NCI-H510A treated with DMSO at 0.1 percent for 48 hours (cell line): ENCODE results near the gene ARHGAP40.

Experiments used
- DNase-seq: peaks from one replicate; lab custom pipeline; 2025; lab: John Stamatoyannopoulos, UW

ARHGAP40 gene

GRCh38 chr20:38685271-38685670, 83.7 kb downstream of the ARHGAP40 start:
- DNase-seq: no peak

- DNase-seq: no peak
Measured at GRCh38 chr20:38685853-38686473, 84.4 kb downstream of the ARHGAP40 start.

GRCh38 chr20:38692436-38693411, 91.1 kb downstream of the ARHGAP40 start:
- no peak for DNase-seq

- no peak for DNase-seq
Measured at GRCh38 chr20:38697306-38697705, 95.7 kb downstream of the ARHGAP40 start.

GRCh38 chr20:38698541-38698940, 96.9 kb downstream of the ARHGAP40 start:
- no peak for DNase-seq

GRCh38 chr20:38700141-38700540, 98.5 kb downstream of the ARHGAP40 start:
- DNase-seq: no peak
